WTC11 (cell line): ENCODE data around the gene ST6GALNAC3. TPM values are rescaled to one million over a fixed set of nuclear protein-coding genes. Genes with fewer than 3 reads are reported as not detected.
A peak's percentile ranks its signal among the peaks of the same experiment; 100 is the strongest.

Experiments used
- ATAC-seq: fragments of 200-7000 bp; cut with Tn5 transposase; 2 replicates; pipeline ENCODE4 v1.10.0; 2021; ENCODE audit warnings: mild to moderate bottlenecking, moderate library complexity
- CTCF ChIA-PET: fragments of 300-600 bp; sonication (Branson Sonifier 250); formaldehyde crosslinking; loops from one replicate; lab custom pipeline; 2021; ENCODE audit warnings: antibody characterized with exemption; lab: Charles Lee
- POLR2A ChIA-PET: fragments of 350-600 bp; sonication (Branson Sonifier 250); formaldehyde crosslinking; loops from one replicate; lab custom pipeline; 2021; ENCODE audit warnings: antibody characterized with exemption; lab: Charles Lee
- DNase-seq: peaks from one replicate; pipeline ENCODE4 v3.0.0; 2021; ENCODE audit warnings: low spot score
- H3K27ac Mint-ChIP-seq: 2 replicates; pipeline ENCODE4 v1.8.0; 2021; ENCODE audit warnings: mixed read lengths
- H3K27me3 Mint-ChIP-seq: 2 replicates; pipeline ENCODE4 v1.8.0; 2021; ENCODE audit warnings: low read depth, mild to moderate bottlenecking, moderate library complexity, mixed read lengths
- H3K36me3 Mint-ChIP-seq: 2 replicates; pipeline ENCODE4 v1.8.0; 2021; ENCODE audit warnings: mixed read lengths
- H3K4me1 Mint-ChIP-seq: 2 replicates; pipeline ENCODE4 v1.8.0; 2022; ENCODE audit warnings: mixed read lengths
- H3K4me3 Mint-ChIP-seq: 2 replicates; pipeline ENCODE4 v1.8.0; 2021; ENCODE audit warnings: mild to moderate bottlenecking, moderate library complexity, mixed read lengths
- H3K9me3 Mint-ChIP-seq: 2 replicates; pipeline ENCODE4 v1.8.0; 2021; ENCODE audit warnings: mixed read lengths
- CREB1 ChIP-seq: sonication (generic); formaldehyde crosslinking; IDR thresholded peaks from 2 replicates; pipeline ENCODE4 v1.8.0; 2023; ENCODE audit warnings: mild to moderate bottlenecking, missing genetic modification reagents
- EMX1 ChIP-seq: fragments of 250-450 bp; sonication (Bioruptor Pico); IDR thresholded peaks from 2 replicates; pipeline ENCODE4 v1.8.0; 2021; ENCODE audit warnings: mild to moderate bottlenecking
- ESRRA ChIP-seq: sonication (generic); formaldehyde crosslinking; IDR thresholded peaks from 2 replicates; pipeline ENCODE4 v1.8.1; 2022; ENCODE audit warnings: mild to moderate bottlenecking, missing genetic modification reagents, borderline replicate concordance
- GRHL2 ChIP-seq: fragments of 250-450 bp; sonication (Bioruptor Pico); IDR thresholded peaks from 2 replicates; pipeline ENCODE4 v1.8.0; 2022; ENCODE audit warnings: mild to moderate bottlenecking, moderate library complexity; ENCODE audit not compliant: insufficient replicate concordance, severe bottlenecking
- HMGA2 ChIP-seq: fragments of 250-450 bp; sonication (Bioruptor Pico); IDR thresholded peaks from 2 replicates; pipeline ENCODE4 v1.4.0; 2021; ENCODE audit warnings: mild to moderate bottlenecking, moderate library complexity
- MXD4 ChIP-seq: fragments of 250-450 bp; sonication (Bioruptor Pico); IDR thresholded peaks from 2 replicates; pipeline ENCODE4 v1.8.0; 2021; ENCODE audit warnings: mild to moderate bottlenecking, moderate library complexity, borderline replicate concordance
- NFATC4 ChIP-seq: fragments of 250-450 bp; sonication (Bioruptor Pico); IDR thresholded peaks from 2 replicates; pipeline ENCODE4 v1.9.0; 2021; ENCODE audit warnings: mild to moderate bottlenecking
- NFE2L1 ChIP-seq: sonication (generic); formaldehyde crosslinking; IDR thresholded peaks from 2 replicates; pipeline ENCODE4 v1.8.1; 2023; ENCODE audit warnings: missing genetic modification reagents
- NR3C1 ChIP-seq: sonication (generic); formaldehyde crosslinking; conservative IDR thresholded peaks from 2 replicates; pipeline ENCODE4 v1.8.1; 2023; ENCODE audit warnings: low read depth, mild to moderate bottlenecking, missing genetic modification reagents
- PRRX2 ChIP-seq: fragments of 250-450 bp; sonication (Bioruptor Pico); IDR thresholded peaks from 2 replicates; pipeline ENCODE4 v1.8.0; 2021; ENCODE audit warnings: mild to moderate bottlenecking
- SOX15 ChIP-seq: fragments of 250-450 bp; sonication (Bioruptor Pico); IDR thresholded peaks from 2 replicates; pipeline ENCODE4 v1.9.0; 2021; ENCODE audit warnings: mild to moderate bottlenecking
- SP1 ChIP-seq: sonication (generic); formaldehyde crosslinking; conservative IDR thresholded peaks from 2 replicates; pipeline ENCODE4 v1.8.1; 2022; ENCODE audit warnings: missing genetic modification reagents
- TCF7 ChIP-seq: sonication (generic); formaldehyde crosslinking; IDR thresholded peaks from 2 replicates; pipeline ENCODE4 v1.8.0; 2022; ENCODE audit warnings: mild to moderate bottlenecking, low read depth, missing genetic modification reagents, moderate library complexity
- ZBTB21 ChIP-seq: sonication (generic); formaldehyde crosslinking; IDR thresholded peaks from 2 replicates; pipeline ENCODE4 v1.8.1; 2023; ENCODE audit warnings: mild to moderate bottlenecking, missing genetic modification reagents, borderline replicate concordance
- ZNF263 ChIP-seq: sonication (generic); formaldehyde crosslinking; IDR thresholded peaks from 2 replicates; pipeline ENCODE4 v1.8.1; 2022; ENCODE audit warnings: low read depth, mild to moderate bottlenecking, moderate library complexity, missing genetic modification reagents
- ZNF281 ChIP-seq: sonication (generic); formaldehyde crosslinking; IDR thresholded peaks from 2 replicates; pipeline ENCODE4 v1.8.0; 2023; ENCODE audit warnings: mild to moderate bottlenecking, missing genetic modification reagents
- ZNF317 ChIP-seq: sonication (generic); formaldehyde crosslinking; IDR thresholded peaks from 2 replicates; pipeline ENCODE4 v1.8.1; 2023; ENCODE audit warnings: low read depth, mild to moderate bottlenecking, moderate library complexity, missing genetic modification reagents, borderline replicate concordance
- ZNF423 ChIP-seq: fragments of 250-450 bp; sonication (Bioruptor Pico); IDR thresholded peaks from 2 replicates; pipeline ENCODE4 v2.1.2; 2022; ENCODE audit warnings: mild to moderate bottlenecking, moderate library complexity
- total RNA-seq: library from RNA; stranded (reverse); gene quantifications from 3 replicates; pipeline ENCODE4 v1.2.3, GENCODE V29; 2021
- TF ChIP-seq, protein P1 (sequence below): sonication (generic); formaldehyde crosslinking; IDR thresholded peaks from 2 replicates; pipeline ENCODE4 v1.8.1; 2022; ENCODE audit warnings: low read depth, missing genetic modification reagents, borderline replicate concordance
- TF ChIP-seq, protein P2 (sequence below): sonication (generic); formaldehyde crosslinking; IDR thresholded peaks from 2 replicates; pipeline ENCODE4 v1.8.1; 2022; ENCODE audit warnings: low read depth, mild to moderate bottlenecking, moderate library complexity, missing genetic modification reagents, borderline replicate concordance
- TF ChIP-seq, protein P3 (sequence below): fragments of 250-450 bp; sonication (Bioruptor Pico); IDR thresholded peaks from 2 replicates; pipeline ENCODE4 v2.1.2; 2022; ENCODE audit warnings: mild to moderate bottlenecking, moderate library complexity
- TF ChIP-seq, protein P4 (sequence below): sonication (generic); formaldehyde crosslinking; IDR thresholded peaks from 2 replicates; pipeline ENCODE4 v1.8.1; 2022; ENCODE audit warnings: mild to moderate bottlenecking, moderate library complexity, missing genetic modification reagents

ST6GALNAC3 gene
- total RNA-seq, 1 experiment from 2014 or later, result 11.9 TPM

DNA sequence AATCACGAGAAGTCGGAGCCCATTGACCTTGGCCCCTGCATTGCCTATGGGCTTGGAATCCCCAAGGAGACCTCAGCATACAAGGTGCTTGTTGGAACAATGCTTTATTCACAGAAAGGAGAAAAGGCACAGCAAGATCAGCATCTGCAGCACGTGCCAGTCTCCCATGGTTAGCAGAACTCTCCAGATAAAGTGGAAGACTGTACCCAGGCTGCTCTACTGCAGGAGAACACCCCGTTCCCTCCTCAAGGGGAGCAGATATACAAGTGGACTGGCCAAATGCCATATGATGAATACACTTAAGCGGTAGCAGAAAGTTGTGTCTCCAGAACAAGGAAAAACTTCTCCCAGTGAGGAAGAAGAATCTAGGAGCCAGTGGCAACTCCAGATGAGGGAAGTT, 53.5 kb downstream of the ST6GALNAC3 start (continued):
- TF ChIP-seq, protein P1, sequence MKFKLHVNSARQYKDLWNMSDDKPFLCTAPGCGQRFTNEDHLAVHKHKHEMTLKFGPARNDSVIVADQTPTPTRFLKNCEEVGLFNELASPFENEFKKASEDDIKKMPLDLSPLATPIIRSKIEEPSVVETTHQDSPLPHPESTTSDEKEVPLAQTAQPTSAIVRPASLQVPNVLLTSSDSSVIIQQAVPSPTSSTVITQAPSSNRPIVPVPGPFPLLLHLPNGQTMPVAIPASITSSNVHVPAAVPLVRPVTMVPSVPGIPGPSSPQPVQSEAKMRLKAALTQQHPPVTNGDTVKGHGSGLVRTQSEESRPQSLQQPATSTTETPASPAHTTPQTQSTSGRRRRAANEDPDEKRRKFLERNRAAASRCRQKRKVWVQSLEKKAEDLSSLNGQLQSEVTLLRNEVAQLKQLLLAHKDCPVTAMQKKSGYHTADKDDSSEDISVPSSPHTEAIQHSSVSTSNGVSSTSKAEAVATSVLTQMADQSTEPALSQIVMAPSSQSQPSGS, result no peak
- no peak for TF ChIP-seq HMGA2 (CRISPR knock-in tag)

GRCh38 chr1:76129731-76130130, 55.2 kb downstream of the ST6GALNAC3 start:
- H3K27ac Mint-ChIP-seq, result no peak overlapping the region
- no peak for TF ChIP-seq ESRRA (CRISPR knock-in tag)
- TF ChIP-seq ZBTB21 (CRISPR knock-in tag), result no peak
- TF ChIP-seq TCF7 (CRISPR knock-in tag), result no peak
- TF ChIP-seq, protein P1, result no peak
- TF ChIP-seq ZNF263 (CRISPR knock-in tag), result no peak
- no peak for TF ChIP-seq NR3C1
- TF ChIP-seq, protein P2, sequence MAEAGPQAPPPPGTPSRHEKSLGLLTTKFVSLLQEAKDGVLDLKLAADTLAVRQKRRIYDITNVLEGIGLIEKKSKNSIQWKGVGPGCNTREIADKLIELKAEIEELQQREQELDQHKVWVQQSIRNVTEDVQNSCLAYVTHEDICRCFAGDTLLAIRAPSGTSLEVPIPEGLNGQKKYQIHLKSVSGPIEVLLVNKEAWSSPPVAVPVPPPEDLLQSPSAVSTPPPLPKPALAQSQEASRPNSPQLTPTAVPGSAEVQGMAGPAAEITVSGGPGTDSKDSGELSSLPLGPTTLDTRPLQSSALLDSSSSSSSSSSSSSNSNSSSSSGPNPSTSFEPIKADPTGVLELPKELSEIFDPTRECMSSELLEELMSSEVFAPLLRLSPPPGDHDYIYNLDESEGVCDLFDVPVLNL (CRISPR knock-in tag), result no peak
- TF ChIP-seq NFE2L1, result no peak
- TF ChIP-seq, protein P3, sequence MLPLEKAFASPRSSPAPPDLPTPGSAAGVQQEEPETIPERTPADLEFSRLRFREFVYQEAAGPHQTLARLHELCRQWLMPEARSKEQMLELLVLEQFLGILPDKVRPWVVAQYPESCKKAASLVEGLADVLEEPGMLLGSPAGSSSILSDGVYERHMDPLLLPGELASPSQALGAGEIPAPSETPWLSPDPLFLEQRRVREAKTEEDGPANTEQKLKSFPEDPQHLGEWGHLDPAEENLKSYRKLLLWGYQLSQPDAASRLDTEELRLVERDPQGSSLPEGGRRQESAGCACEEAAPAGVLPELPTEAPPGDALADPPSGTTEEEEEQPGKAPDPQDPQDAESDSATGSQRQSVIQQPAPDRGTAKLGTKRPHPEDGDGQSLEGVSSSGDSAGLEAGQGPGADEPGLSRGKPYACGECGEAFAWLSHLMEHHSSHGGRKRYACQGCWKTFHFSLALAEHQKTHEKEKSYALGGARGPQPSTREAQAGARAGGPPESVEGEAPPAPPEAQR, result no peak
- TF ChIP-seq SP1, result no peak
- no peak overlapping the region for H3K4me3 Mint-ChIP-seq
- ChIA-PET POLR2A (no interaction called here), CTCF (no interaction called here)
- peaks cover 3% of the 10 kb centered on the region; the same call in 1 of the 2 replicates for H3K36me3 Mint-ChIP-seq
- ATAC-seq (peak; percentile 79), DNase-seq (no peak)
- peaks cover 15% of the 10 kb centered on the region for H3K9me3 Mint-ChIP-seq
- H3K4me1 Mint-ChIP-seq, result peaks cover 12% of the 10 kb centered on the region
- H3K27me3 Mint-ChIP-seq, result no peaks in the 10 kb centered on the region

DNA sequence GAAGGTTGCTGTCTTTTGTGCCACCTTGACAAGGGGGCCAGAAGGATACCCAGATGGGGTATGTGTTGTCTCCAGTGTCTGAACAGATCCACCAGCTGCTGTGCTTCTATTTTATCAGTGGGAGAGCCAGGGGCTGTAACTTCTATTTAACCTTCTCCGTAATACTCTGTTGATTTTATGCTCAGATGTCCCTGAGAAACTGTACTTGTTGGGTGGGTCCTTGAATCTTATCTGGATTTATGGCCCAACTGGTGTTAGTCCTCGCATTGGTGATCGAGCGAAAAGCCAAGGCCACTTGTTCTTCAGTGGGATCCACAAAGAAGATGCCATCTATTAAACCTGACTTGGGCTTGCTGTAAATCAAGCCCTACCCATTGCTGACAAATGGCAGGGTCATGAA, 56.4 kb downstream of the ST6GALNAC3 start:
- ATAC-seq (no peak), DNase-seq (no peak)
- H3K36me3 Mint-ChIP-seq, result peaks cover 3% of the 10 kb centered on the region; the same call in 1 of the 2 replicates
- no peak overlapping the region for H3K4me3 Mint-ChIP-seq
- POLR2A ChIA-PET, result no interaction called here
- H3K27me3 Mint-ChIP-seq, result no peaks in the 10 kb centered on the region
- CTCF ChIA-PET, result no interaction called here
- H3K9me3 Mint-ChIP-seq, result peaks cover 15% of the 10 kb centered on the region
- H3K27ac Mint-ChIP-seq, result no peak overlapping the region
- H3K4me1 Mint-ChIP-seq, result peaks cover 12% of the 10 kb centered on the region
- TF ChIP-seq CREB1 (no peak), MXD4 (no peak), PRRX2 (CRISPR knock-in tag) (no peak), ZNF317 (CRISPR knock-in tag) (no peak), ZNF281 (CRISPR knock-in tag) (no peak), SOX15 (no peak), EMX1 (CRISPR knock-in tag) (no peak), GRHL2 (no peak), ZNF423 (CRISPR knock-in tag) (no peak), NFATC4 (CRISPR knock-in tag) (no peak), ZNF263 (CRISPR knock-in tag) (no peak)
- TF ChIP-seq, protein P4, sequence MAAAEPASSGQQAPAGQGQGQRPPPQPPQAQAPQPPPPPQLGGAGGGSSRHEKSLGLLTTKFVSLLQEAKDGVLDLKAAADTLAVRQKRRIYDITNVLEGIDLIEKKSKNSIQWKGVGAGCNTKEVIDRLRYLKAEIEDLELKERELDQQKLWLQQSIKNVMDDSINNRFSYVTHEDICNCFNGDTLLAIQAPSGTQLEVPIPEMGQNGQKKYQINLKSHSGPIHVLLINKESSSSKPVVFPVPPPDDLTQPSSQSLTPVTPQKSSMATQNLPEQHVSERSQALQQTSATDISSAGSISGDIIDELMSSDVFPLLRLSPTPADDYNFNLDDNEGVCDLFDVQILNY (CRISPR knock-in tag), result no peak
- TF ChIP-seq, protein P3, result no peak
